ENCODE results near the gene ZNF583. TPM values are rescaled to one million over a fixed set of nuclear protein-coding genes. Genes with fewer than 3 reads are reported as not detected.
A peak's percentile ranks its signal among the peaks of the same experiment; 100 is the strongest.

The ZNF583 gene
- polyA plus RNA-seq (2012; ENCODE audit: low read depth, missing spikeins): 1.4 TPM

DNA sequence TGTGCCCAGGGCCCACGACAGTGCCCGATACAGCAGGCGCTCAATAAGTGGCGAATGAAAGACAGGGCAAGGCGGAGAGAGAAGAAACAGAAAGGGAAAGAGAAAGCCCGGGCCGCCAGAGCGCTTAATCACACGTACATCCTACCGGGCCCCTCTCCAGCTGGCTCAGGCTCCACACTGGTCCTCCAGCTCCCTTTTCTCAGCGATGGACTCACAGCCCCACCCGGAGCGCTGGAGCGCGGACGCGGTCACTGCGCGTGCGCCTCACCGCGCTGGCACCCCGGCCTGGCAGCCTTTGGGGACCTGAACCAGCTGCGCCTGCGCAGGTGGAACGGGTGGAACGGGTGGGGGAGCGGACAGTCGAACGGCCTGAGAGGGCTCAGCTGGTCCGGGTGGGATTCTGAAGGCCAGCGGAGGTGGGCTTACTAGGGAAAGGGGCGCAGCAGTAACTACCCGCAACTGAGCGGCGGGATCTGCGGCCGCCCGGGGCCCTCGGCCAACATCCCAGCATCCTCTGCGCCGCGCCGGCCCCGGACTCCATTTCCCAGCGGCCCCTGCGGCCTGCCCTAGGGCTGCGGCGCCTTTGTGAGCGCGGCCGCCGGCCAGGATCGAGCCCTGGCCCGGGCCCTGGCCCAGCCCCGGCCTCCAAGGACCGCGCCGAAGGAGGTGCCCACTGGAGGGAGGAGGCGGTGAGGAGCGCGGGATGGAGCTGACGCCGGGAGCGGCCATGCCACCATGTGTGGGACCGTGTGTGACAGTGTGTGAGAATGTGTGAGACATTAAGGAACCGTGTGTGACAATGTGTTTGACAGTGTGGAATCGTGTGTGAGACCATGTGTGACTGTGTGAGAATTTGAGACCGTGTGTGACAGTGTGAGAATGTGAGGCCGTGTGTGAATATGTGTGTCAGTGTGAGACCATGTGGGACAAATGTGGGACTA, at the start of gene ZNF583:
ZNF583 (plus strand) TSS at position 569 of the 941 bp plus-strand sequence. CDS start 2,783 bp downstream, outside the sequence.
- FAIRE-seq (peak; percentile 94), DNase-seq (ENCODE audit: insufficient read length, low spot score) (peak; percentile 88)
- TF ChIP-seq POU2F2 (IDR thresholded peaks at IDR 0.05; ENCODE audit: low read depth, low read length) (peak; percentile 12; the same call in 1 of the 2 replicates), POLR2A (IDR thresholded peaks at IDR 0.05; ENCODE audit: low read depth, low read length) (peak; percentile 16; the same call in 1 of the 2 replicates), PAX5 (IDR thresholded peaks at IDR 0.05; ENCODE audit: insufficient read depth, low read length, severe bottlenecking) (no peak)

DNA sequence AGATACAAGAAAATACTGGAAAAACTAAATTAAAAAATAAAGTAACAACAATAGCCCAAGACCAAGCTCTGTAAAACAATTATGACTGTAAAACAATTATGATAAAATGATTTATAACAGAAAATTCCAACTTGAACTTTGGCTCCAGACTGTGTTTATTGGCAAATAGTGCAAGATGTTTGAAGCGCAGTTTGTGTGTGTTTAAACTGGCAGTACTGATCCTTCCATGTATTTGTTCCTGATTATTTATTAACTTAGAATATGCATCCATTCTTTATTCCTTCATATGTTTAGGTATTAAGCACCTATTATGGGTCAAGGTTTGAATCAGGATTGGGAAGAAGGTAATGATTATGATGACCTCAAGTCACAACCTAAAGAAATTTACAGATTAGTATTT, 48.6 kb upstream of the ZNF583 start:
- DNase-seq (ENCODE audit: insufficient read length, low spot score) (no peak), FAIRE-seq (no peak)
- TF ChIP-seq TAF1 (IDR thresholded peaks at IDR 0.05; ENCODE audit: low read depth, low read length): no peak
- no peak for TF ChIP-seq POU2F2 (IDR thresholded peaks at IDR 0.05; ENCODE audit: low read depth, low read length)
- no peak for TF ChIP-seq POLR2AphosphoS5 (IDR thresholded peaks at IDR 0.05; ENCODE audit: low read depth, low read length)
- no peak for TF ChIP-seq SPI1 (IDR thresholded peaks at IDR 0.05; ENCODE audit: low read depth, low read length)

DNA sequence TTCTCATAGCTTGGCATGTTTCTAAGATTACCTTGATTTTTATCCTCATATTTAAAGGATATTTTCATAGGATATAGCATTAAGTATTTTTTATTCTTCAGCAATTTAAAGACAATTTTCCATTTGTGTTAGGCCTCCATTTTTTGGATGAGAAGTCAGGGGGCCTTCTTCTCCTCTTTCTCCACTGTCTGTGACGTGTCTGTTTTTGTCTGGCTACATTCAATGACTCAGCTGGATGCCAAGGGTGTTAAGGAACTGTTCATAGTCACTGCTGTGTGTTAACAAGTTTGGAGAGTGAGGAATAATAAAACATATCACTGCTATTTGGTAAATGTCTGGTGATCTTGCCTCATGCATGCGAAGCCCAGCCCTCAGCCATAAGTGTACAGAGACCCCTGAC, 47.2 kb upstream of the ZNF583 start:
- no peak for TF ChIP-seq POLR2A (IDR thresholded peaks at IDR 0.05; ENCODE audit: low read depth, low read length)
- no peak for TF ChIP-seq PAX5 (IDR thresholded peaks at IDR 0.05; ENCODE audit: insufficient read depth, low read length, severe bottlenecking)
- TF ChIP-seq POLR2AphosphoS5 (IDR thresholded peaks at IDR 0.05; ENCODE audit: low read depth, low read length): no peak
- TF ChIP-seq TAF1 (IDR thresholded peaks at IDR 0.05; ENCODE audit: low read depth, low read length): no peak
- no peak for TF ChIP-seq POU2F2 (IDR thresholded peaks at IDR 0.05; ENCODE audit: low read depth, low read length)
- TF ChIP-seq SPI1 (IDR thresholded peaks at IDR 0.05; ENCODE audit: low read depth, low read length): no peak
- FAIRE-seq (no peak), DNase-seq (ENCODE audit: insufficient read length, low spot score) (no peak)

DNA sequence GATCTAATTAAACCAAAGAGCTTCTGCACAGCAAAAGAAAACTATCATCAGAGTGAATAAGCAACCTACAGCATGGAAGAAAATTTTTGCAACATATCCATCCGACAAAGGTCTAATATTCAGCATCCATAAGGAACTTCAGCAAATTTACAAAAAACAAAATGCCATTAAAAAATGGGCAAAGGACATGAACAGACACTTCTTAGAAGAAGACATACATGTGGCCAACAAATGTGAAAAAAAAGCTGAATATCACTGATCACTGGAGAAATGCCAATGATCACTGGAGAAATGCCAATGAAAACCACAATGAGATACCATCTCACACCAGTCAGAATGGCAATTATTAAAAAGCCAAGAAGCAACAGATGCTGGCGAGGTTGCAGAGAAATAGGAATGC, 43.3 kb upstream of the ZNF583 start:
- TF ChIP-seq POU2F2 (IDR thresholded peaks at IDR 0.05; ENCODE audit: low read depth, low read length) (no peak), PAX5 (IDR thresholded peaks at IDR 0.05; ENCODE audit: insufficient read depth, low read length, severe bottlenecking) (no peak), SPI1 (IDR thresholded peaks at IDR 0.05; ENCODE audit: low read depth, low read length) (no peak), POLR2A (IDR thresholded peaks at IDR 0.05; ENCODE audit: low read depth, low read length) (no peak), POLR2AphosphoS5 (IDR thresholded peaks at IDR 0.05; ENCODE audit: low read depth, low read length) (no peak)
- FAIRE-seq: no peak
- DNase-seq (ENCODE audit: insufficient read length, low spot score): no peak

DNA sequence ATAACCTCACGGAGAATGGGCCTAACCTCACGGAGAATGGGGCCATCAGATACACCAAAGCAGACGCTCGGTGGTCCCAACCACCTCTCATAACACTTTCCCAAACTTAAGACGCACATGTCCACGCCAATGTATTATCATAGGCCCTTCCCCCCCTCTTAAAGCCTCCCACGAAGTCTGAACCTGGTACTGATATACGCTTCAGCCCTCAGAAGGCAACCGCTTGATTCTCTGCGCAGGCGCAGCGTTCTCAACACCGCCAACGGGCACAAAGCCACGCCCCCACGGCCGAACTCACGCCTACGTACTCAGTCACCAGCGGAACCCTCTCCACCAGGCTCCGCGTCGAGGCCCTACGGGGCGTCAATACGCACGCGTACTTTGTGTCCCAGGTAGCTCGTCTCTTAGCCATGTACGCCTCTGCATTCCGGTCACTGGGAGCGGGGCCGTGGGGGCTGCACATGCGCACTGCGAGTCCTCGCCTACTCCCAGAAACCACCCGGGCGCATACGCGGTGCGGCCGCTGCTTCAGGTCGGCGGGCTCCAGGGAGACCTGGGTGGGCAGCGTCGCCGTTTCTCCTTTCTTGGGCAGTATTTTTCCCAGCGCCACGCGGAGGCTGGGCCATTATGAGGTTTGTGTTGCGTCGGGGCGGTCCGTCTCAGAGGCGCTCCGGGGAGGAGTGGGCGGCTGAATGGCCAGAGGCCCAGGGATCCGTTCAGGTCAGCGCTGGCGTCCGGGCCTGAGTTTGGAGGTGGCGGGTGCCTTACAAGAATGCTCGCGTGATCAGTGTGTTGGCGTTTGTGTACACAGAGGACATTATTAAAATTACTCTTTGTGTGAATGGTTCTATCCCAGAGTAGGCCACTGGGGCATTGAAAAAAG, 36.1 kb upstream of the ZNF583 start:
- peak; percentile 58 for DNase-seq (ENCODE audit: insufficient read length, low spot score)
- TF ChIP-seq TAF1 (IDR thresholded peaks at IDR 0.05; ENCODE audit: low read depth, low read length): 0 out of 2 replicates have a peak, but pooled peaks have one; percentile 23
- peak; percentile 37; the same call in 1 of the 2 replicates for TF ChIP-seq POLR2A (IDR thresholded peaks at IDR 0.05; ENCODE audit: low read depth, low read length)
- no peak for TF ChIP-seq SPI1 (IDR thresholded peaks at IDR 0.05; ENCODE audit: low read depth, low read length)
- peak; percentile 97 for FAIRE-seq

DNA sequence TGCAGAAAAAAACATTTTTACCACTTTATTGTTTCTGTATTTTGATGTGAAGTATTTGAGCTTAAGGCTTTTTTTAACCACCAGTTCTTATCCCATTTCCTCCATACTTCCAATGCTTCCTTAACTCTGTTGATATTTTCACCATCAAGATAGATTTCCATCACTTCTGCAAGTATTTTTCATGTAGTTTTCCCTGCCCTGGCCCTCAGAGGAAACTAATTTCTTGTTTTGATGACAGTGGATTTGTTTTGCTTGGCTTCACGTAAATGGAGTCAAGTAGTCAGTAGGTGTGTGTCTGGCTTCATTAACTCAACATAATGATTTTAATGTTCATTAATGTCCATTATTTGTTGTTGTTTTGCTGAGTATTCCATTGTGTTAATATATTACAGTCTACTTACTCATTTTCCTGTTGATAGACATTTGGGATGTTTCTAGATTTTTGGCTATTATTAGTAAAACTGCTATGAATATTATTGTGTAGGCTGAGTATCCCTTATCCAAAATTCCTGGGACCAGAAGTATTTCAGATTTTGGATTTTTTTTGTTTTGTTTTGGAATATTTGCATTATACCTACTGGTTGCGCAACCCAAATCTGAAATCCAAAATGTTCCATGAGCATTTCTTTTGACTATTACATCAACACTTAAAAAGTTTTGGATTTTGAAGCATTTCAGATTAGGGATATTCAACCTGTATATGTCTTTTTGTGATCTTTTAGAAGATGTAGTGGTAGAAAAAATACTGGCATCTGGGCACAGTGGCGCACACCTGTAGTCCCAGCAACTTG, 34.1 kb upstream of the ZNF583 start:
- DNase-seq (ENCODE audit: insufficient read length, low spot score) (no peak), FAIRE-seq (peak; percentile 45)
- TF ChIP-seq SPI1 (IDR thresholded peaks at IDR 0.05; ENCODE audit: low read depth, low read length) (no peak), PAX5 (IDR thresholded peaks at IDR 0.05; ENCODE audit: insufficient read depth, low read length, severe bottlenecking) (no peak), POLR2AphosphoS5 (IDR thresholded peaks at IDR 0.05; ENCODE audit: low read depth, low read length) (no peak)

DNA sequence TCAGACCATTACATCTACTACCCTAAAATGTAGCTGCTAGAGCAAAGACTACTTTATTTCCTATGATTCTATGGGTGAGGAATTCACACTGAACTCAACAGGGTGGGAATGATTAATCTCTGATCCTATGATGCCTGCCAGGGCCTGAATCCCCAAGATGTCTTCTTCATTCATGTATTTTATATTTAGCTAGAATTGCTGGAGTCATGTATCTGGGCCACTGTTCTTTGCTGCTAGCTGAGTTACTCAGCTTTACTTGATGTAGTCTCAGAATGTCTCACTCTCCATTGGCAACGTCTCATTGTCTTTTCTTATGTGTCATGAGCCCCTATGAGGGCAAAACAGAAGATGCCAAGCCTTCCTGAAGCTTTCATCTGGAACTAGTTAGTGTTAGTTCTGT, 31.9 kb upstream of the ZNF583 start:
- no peak for FAIRE-seq
- no peak for DNase-seq (ENCODE audit: insufficient read length, low spot score)
- no peak for TF ChIP-seq SPI1 (IDR thresholded peaks at IDR 0.05; ENCODE audit: low read depth, low read length)
- TF ChIP-seq POLR2AphosphoS5 (IDR thresholded peaks at IDR 0.05; ENCODE audit: low read depth, low read length): no peak
- TF ChIP-seq POLR2A (IDR thresholded peaks at IDR 0.05; ENCODE audit: low read depth, low read length): no peak
- no peak for TF ChIP-seq PAX5 (IDR thresholded peaks at IDR 0.05; ENCODE audit: insufficient read depth, low read length, severe bottlenecking)
- TF ChIP-seq POU2F2 (IDR thresholded peaks at IDR 0.05; ENCODE audit: low read depth, low read length): no peak
- no peak for TF ChIP-seq TAF1 (IDR thresholded peaks at IDR 0.05; ENCODE audit: low read depth, low read length)

DNA sequence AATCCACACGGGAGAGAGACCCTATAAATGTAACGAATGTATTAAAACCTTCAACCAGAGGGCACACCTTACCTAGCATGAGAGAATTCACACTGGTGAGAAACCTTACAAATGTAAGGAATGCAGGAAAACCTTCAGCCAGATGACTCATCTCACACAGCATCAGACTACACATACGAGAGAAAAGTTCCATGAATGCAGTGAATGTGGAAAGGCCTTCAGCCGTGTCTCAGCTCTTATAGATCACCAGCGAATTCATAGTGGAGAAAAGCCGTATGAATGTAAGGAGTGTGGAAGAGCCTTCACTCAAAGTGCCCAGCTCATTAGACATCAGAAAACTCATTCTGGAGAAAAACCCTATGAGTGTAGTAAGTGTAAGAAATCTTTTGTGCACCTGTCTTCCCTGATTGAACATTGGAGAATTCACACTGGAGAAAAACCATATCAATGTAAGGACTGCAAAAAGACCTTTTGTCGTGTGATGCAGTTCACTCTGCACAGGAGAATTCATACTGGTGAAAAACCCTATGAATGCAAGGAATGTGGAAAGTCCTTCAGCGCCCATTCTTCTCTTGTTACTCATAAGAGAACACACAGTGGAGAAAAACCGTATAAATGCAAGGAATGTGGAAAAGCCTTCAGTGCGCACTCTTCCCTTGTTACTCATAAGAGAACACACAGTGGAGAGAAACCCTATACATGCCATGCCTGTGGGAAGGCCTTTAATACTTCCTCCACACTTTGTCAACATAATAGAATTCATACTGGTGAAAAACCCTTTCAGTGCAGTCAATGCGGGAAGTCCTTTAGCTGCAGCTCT, 26.8 kb upstream of the ZNF583 start:
- DNase-seq (ENCODE audit: insufficient read length, low spot score): no peak
- no peak for FAIRE-seq
- TF ChIP-seq SPI1 (IDR thresholded peaks at IDR 0.05; ENCODE audit: low read depth, low read length): no peak
- TF ChIP-seq POU2F2 (IDR thresholded peaks at IDR 0.05; ENCODE audit: low read depth, low read length): no peak
- no peak for TF ChIP-seq POLR2A (IDR thresholded peaks at IDR 0.05; ENCODE audit: low read depth, low read length)
- no peak for TF ChIP-seq TAF1 (IDR thresholded peaks at IDR 0.05; ENCODE audit: low read depth, low read length)
- TF ChIP-seq PAX5 (IDR thresholded peaks at IDR 0.05; ENCODE audit: insufficient read depth, low read length, severe bottlenecking): no peak
- no peak for TF ChIP-seq POLR2AphosphoS5 (IDR thresholded peaks at IDR 0.05; ENCODE audit: low read depth, low read length)

All from GM12891 (cell line).